CD14-positive monocyte (primary cell): ENCODE data around the gene SRCIN1. TPM values are rescaled to one million over a fixed set of nuclear protein-coding genes. Genes with fewer than 3 reads are reported as not detected.

Source experiments
- DNase-seq, 3 donors: peaks; one replicate each; pipeline ENCODE4 v3.0.0-alpha.2; 2011 to 2022
- H2AFZ ChIP-seq: 2 replicates; pipeline ENCODE4 v1.6.0; 2012; ENCODE audit warnings: mild to moderate bottlenecking, low read depth, low read length, inconsistent platforms; ENCODE audit not compliant: insufficient read depth, poor library complexity, severe bottlenecking
- H3K27ac ChIP-seq, 2 donors: 1 replicate in 1 of 2; 2 replicates in 1 of 2; pipeline ENCODE4 v1.5.1; 2012 to 2013; ENCODE audit warnings: low read length in 2 of 2, control low read depth in 1 of 2, inconsistent platforms in 1 of 2, low read depth in 1 of 2, mild to moderate bottlenecking in 1 of 2
- H3K27me3 ChIP-seq, 2 donors: one replicate each; pipeline versions ENCODE4 v1.6.0 to v1.6.1; 2011 to 2013; ENCODE audit warnings: low read length in 2 of 2; ENCODE audit not compliant: control insufficient read depth in 2 of 2, insufficient read depth in 2 of 2
- H3K36me3 ChIP-seq, 2 donors: replicated peaks in 1 of 2; 1 replicate in 1 of 2; 2 replicates in 1 of 2; pipeline versions ENCODE4 v1.5.1 to v1.6.1; 2012 to 2013; ENCODE audit warnings: low read length in 2 of 2, control low read depth in 1 of 2, inconsistent platforms in 1 of 2, mild to moderate bottlenecking in 1 of 2; ENCODE audit not compliant: insufficient read depth in 2 of 2, control insufficient read depth in 1 of 2
- H3K4me1 ChIP-seq, 2 donors: 1 replicate in 1 of 2; 2 replicates in 1 of 2; pipeline versions ENCODE4 v1.5.1 to v1.6.1; 2012 to 2013; ENCODE audit warnings: low read length in 2 of 2, control low read depth in 1 of 2, inconsistent platforms in 1 of 2, mild to moderate bottlenecking in 1 of 2, moderate library complexity in 1 of 2; ENCODE audit not compliant: insufficient read depth in 2 of 2, control insufficient read depth in 1 of 2
- H3K4me2 ChIP-seq: replicated peaks from 2 replicates; pipeline ENCODE3; 2012; ENCODE audit warnings: low read length, moderate library complexity, mild to moderate bottlenecking; ENCODE audit not compliant: poor library complexity, severe bottlenecking; ENCODE audit errors: extremely low read depth
- H3K4me3 ChIP-seq, 3 experiments: fragments of 200-600 bp in 1 of 3; sonication (generic) in 1 of 3; replicated peaks in 1 of 3; 1 replicate in 2 of 3; 2 replicates in 1 of 3; pipeline ENCODE4 v1.5.1; 2011 to 2013; ENCODE audit warnings: low read length in 3 of 3, mild to moderate bottlenecking in 3 of 3, control low read depth in 2 of 3, low read depth in 2 of 3, inconsistent platforms in 1 of 3, moderate library complexity in 1 of 3
- H3K79me2 ChIP-seq: 2 replicates; pipeline ENCODE4 v1.6.0; 2012; ENCODE audit warnings: mild to moderate bottlenecking, control low read depth, inconsistent platforms, low read length, moderate library complexity; ENCODE audit not compliant: insufficient read depth
- H3K9ac ChIP-seq: 2 replicates; pipeline ENCODE4 v1.6.0; 2017; ENCODE audit warnings: low read length, mild to moderate bottlenecking; ENCODE audit not compliant: insufficient read depth, poor library complexity, severe bottlenecking
- H3K9me3 ChIP-seq, 2 donors: replicated peaks in 1 of 2; 1 replicate in 1 of 2; 2 replicates in 1 of 2; pipeline versions ENCODE4 v1.5.1 to v1.6.1; 2012 to 2013; ENCODE audit warnings: low read length in 2 of 2, control low read depth in 1 of 2; ENCODE audit not compliant: control insufficient read depth in 1 of 2, insufficient read depth in 1 of 2
- H4K20me1 ChIP-seq: 2 replicates; pipeline ENCODE4 v1.6.0; 2012; ENCODE audit warnings: mild to moderate bottlenecking, low read length, control low read depth, moderate library complexity; ENCODE audit not compliant: insufficient read depth
- H3K27ac Mint-ChIP-seq, 7 donors: one replicate each; pipeline ENCODE4 v1.8.0; 2020; ENCODE audit warnings: mild to moderate bottlenecking in 7 of 7, mixed read lengths in 7 of 7, moderate library complexity in 6 of 7, inconsistent platforms in 2 of 7
- H3K27me3 Mint-ChIP-seq, 3 donors: one replicate each; pipeline ENCODE4 v1.8.0; 2021 to 2022; ENCODE audit warnings: low read depth in 3 of 3, mild to moderate bottlenecking in 3 of 3, mixed read lengths in 3 of 3, moderate library complexity in 3 of 3, inconsistent platforms in 1 of 3
- H3K36me3 Mint-ChIP-seq, 2 donors: one replicate each; pipeline ENCODE4 v1.8.0; 2020; ENCODE audit warnings: mixed read lengths in 2 of 2, inconsistent platforms in 1 of 2, mild to moderate bottlenecking in 1 of 2
- H3K4me1 Mint-ChIP-seq: one replicate; pipeline ENCODE4 v1.8.0; 2020; ENCODE audit warnings: mild to moderate bottlenecking, mixed read lengths
- H3K4me3 Mint-ChIP-seq, 2 donors: one replicate each; pipeline ENCODE4 v1.8.0; 2020; ENCODE audit warnings: mild to moderate bottlenecking in 2 of 2, mixed read lengths in 2 of 2, moderate library complexity in 1 of 2
- H3K9me3 Mint-ChIP-seq, 7 donors: one replicate each; pipeline ENCODE4 v1.8.0; 2020 to 2022; ENCODE audit warnings: mixed read lengths in 7 of 7, mild to moderate bottlenecking in 6 of 7, moderate library complexity in 6 of 7, inconsistent platforms in 2 of 7
- WGBS: methylation state at CpG from one replicate; pipeline ENCODE4 v1.1.5; 2013; ENCODE audit warnings: missing lambda C conversion rate; ENCODE audit not compliant: insufficient coverage; 5-methylcytosine and 5-hydroxymethylcytosine counted together
- intact Hi-C, 2 donors: fragments of 100-400 bp; cut with micrococcal nuclease; formaldehyde crosslinking; loops; one replicate each; pipeline versions ENCODE4 v1.15.0 to v1.15.1; 2023
- polyA plus RNA-seq, 3 donors: library from polyadenylated mRNA; depleted of rRNA in 1 of 3; unstranded in 2 of 3; stranded (reverse) in 1 of 3; fragments of 300-500 nt in 2 of 3; fragments of >200 nt in 1 of 3; fragmentation: Illumina TruSeq in 2 of 3; gene quantifications; 1 replicate in 2 of 3; 2 replicates in 1 of 3; pipeline ENCODE4 v1.2.3, GENCODE V29; 2012 to 2021
- TF ChIP-seq, protein P1 (sequence below): fragments of 200-600 bp; IDR thresholded peaks from one replicate; pipeline ENCODE4 v1.8.0; 2022; ENCODE audit warnings: antibody characterized with exemption, mild to moderate bottlenecking

The SRCIN1 gene
- polyA plus RNA-seq, 3 donors: 0.01 TPM; not detected in 2

- Histone ChIP-seq H3K4me1 (no peaks in the 10 kb centered on the region), H3K36me3 (no peaks in the 10 kb centered on the region), H3K4me3 (no peak overlapping the region), H3K9ac (no peak overlapping the region), H3K27ac (no peak overlapping the region), H2AFZ (no peak overlapping the region), H3K27me3 (peaks cover 83 to 95% of the 10 kb centered on the region in 2 donors), H3K4me2 (no peak overlapping the region), H4K20me1 (no peaks in the 10 kb centered on the region), H3K9me3 (peaks cover 5 to 50% of the 10 kb centered on the region in 2 donors), H3K79me2 (no peaks in the 10 kb centered on the region)
- Mint-ChIP-seq H3K4me1 (peaks cover 5% of the 10 kb centered on the region), H3K36me3 (peaks cover 0 to 9% of the 10 kb centered on the region in 2 donors), H3K27ac (no peak overlapping the region), H3K4me3 (peak overlapping the region in 1 of 2 donors; percentile 71), H3K27me3 (peaks cover 90 to 98% (median 91%) of the 10 kb centered on the region in 3 donors), H3K9me3 (peaks cover 0 to 17% (median 8%) of the 10 kb centered on the region in 7 donors)
- WGBS: 20% methylated on average over 1 of the region's 5 CpGs
- TF ChIP-seq, protein P1, sequence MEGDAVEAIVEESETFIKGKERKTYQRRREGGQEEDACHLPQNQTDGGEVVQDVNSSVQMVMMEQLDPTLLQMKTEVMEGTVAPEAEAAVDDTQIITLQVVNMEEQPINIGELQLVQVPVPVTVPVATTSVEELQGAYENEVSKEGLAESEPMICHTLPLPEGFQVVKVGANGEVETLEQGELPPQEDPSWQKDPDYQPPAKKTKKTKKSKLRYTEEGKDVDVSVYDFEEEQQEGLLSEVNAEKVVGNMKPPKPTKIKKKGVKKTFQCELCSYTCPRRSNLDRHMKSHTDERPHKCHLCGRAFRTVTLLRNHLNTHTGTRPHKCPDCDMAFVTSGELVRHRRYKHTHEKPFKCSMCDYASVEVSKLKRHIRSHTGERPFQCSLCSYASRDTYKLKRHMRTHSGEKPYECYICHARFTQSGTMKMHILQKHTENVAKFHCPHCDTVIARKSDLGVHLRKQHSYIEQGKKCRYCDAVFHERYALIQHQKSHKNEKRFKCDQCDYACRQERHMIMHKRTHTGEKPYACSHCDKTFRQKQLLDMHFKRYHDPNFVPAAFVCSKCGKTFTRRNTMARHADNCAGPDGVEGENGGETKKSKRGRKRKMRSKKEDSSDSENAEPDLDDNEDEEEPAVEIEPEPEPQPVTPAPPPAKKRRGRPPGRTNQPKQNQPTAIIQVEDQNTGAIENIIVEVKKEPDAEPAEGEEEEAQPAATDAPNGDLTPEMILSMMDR: no peak
- intact Hi-C loops: no loop called here
- DNase-seq: no peak
Observed at GRCh38 chr17:38575781-38576180, 30.0 kb downstream of the SRCIN1 start.

DNA sequence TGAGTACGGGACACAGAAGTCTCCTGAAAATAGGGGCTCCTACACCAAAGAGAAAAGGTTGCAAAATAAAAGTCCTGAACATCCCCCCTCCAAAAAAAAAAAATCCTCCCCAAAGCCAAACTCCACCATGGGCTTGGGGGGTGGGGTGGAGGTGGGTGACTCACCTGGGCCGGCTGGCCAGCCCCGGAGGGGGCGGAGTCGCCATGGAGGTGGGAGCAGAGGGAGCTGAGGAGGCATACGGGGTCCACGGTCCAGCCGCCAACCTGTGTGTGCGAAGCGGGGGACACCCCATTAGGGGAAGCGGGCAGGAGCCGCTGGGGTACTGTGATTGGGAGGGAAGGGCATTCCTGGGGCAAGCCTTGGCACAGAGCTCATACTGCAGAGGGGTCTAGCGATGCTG, 31.0 kb downstream of the SRCIN1 start:
- Mint-ChIP-seq H3K9me3 (peaks cover 0 to 17% (median 8%) of the 10 kb centered on the region in 7 donors), H3K36me3 (peaks cover 0 to 9% of the 10 kb centered on the region in 2 donors), H3K27me3 (peaks cover 90 to 98% (median 91%) of the 10 kb centered on the region in 3 donors), H3K4me1 (peaks cover 5% of the 10 kb centered on the region), H3K4me3 (peak overlapping the region in 1 of 2 donors; percentile 80), H3K27ac (no peak overlapping the region)
- peaks cover 5 to 42% of the 10 kb centered on the region in 2 donors for H3K9me3 ChIP-seq
- TF ChIP-seq, protein P1: no peak
- no peaks in the 10 kb centered on the region for H4K20me1 ChIP-seq
- H3K4me1 ChIP-seq: no peaks in the 10 kb centered on the region
- intact Hi-C loops: no loop called here
- H3K27me3 ChIP-seq: peaks cover 80 to 95% of the 10 kb centered on the region in 2 donors
- WGBS: 46% methylated on average over 7 of the region's 13 CpGs
- no peaks in the 10 kb centered on the region for H3K36me3 ChIP-seq
- DNase-seq: no peak
- no peak overlapping the region for H3K4me3 ChIP-seq
- no peak overlapping the region for H2AFZ ChIP-seq
- no peaks in the 10 kb centered on the region for H3K79me2 ChIP-seq
- H3K27ac ChIP-seq: no peak overlapping the region
- no peak overlapping the region for H3K4me2 ChIP-seq
- no peak overlapping the region for H3K9ac ChIP-seq
